Measurements from ENCODE around the gene IFNA10. TPM values are rescaled to one million over a fixed set of nuclear protein-coding genes. Genes with fewer than 3 reads are reported as not detected.

The IFNA10 gene
- total RNA-seq, 6 experiments from 2014 or later: not detected

- Histone ChIP-seq H3K36me3 (no peaks in the 10 kb centered on the region), H3K27ac (no peak overlapping the region), H3K4me1 (no peaks in the 10 kb centered on the region), H3K27me3 (no peaks in the 10 kb centered on the region), H3K4me3 (no peak overlapping the region), H3K9me3 (no peaks in the 10 kb centered on the region)
- whole genome bisulfite sequencing (ENCODE audit: insufficient coverage, low coverage, low lambda C conversion rate, missing lambda C conversion rate): 60% methylated on average over 1 of the region's 1 CpG
- intact Hi-C loops (cut with DNase I): no loop called here
- no peak for DNase-seq
- TF ChIP-seq POLR2A (IDR thresholded peaks at IDR 0.05): no peak
- TF ChIP-seq CTCF (IDR thresholded peaks at IDR 0.05): no peak
- ATAC-seq: no peak
These were observed 41.4 kb downstream of the IFNA10 start for GRCh38 chr9:21165516-21165915.

DNA sequence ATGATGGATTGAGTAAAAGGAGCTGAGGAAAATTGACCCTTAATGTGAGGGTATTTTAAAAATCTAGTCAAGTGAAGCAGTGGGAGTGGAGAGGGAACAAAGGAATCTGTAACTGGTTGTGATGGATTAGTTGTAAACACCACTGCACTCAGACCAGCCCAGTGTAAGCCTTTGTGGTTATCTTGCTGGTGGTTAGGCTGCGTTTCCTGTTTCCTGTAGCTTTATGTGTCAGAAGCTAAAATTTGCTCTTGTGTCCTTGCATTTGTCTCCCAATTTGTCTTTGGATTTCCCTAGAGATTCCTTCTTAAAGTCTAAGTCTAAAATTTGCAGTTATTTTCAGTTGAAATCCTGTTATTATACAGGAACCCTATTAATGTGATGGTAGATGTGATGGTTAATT is 46.8 kb downstream of the IFNA10 start:
- Histone ChIP-seq H3K9me3 (no peaks in the 10 kb centered on the region), H3K4me3 (no peak overlapping the region), H3K4me1 (no peaks in the 10 kb centered on the region), H3K27ac (no peak overlapping the region), H3K36me3 (no peaks in the 10 kb centered on the region), H3K27me3 (no peaks in the 10 kb centered on the region)
- WGBS (ENCODE audit: insufficient coverage, low coverage, low lambda C conversion rate, missing lambda C conversion rate): 8% methylated on average over 1 of the region's 1 CpG
- no peak for DNase-seq
- intact Hi-C loops (cut with DNase I): no loop called here
- TF ChIP-seq POLR2A (IDR thresholded peaks at IDR 0.05): no peak
- no peak for ATAC-seq

Small RNA genes within 50 kb of the gene (small RNA-seq; reads per million reads assigned to genes)
- gene RF00019: 0 reads per million in 2 experiments

Other genes with a start within 250 kb of the IFNA10 start
- 1 to 10 TPM in 1 of 6 experiments, under 1 TPM in 5; 0.13 to 1.2 (median 0.54) TPM for gene HACD4, start 175.5 kb downstream of the IFNA10 start, total RNA-seq
- gene IFNB1, start 129.2 kb downstream of the IFNA10 start, total RNA-seq: not detected
- not detected for gene IFNW1, start 65.3 kb downstream of the IFNA10 start, total RNA-seq
- gene IFNA21, start 40.5 kb downstream of the IFNA10 start, total RNA-seq: not detected
- not detected for gene IFNA4, start 19.6 kb downstream of the IFNA10 start, total RNA-seq
- not detected for gene IFNA7, start 4.9 kb downstream of the IFNA10 start, total RNA-seq
- not detected for gene IFNA16, start 10.2 kb upstream of the IFNA10 start, total RNA-seq
- not detected for gene IFNA17, start 21.1 kb upstream of the IFNA10 start, total RNA-seq
- gene IFNA14, start 32.9 kb upstream of the IFNA10 start, total RNA-seq: not detected
- gene IFNA5, start 98.2 kb upstream of the IFNA10 start, total RNA-seq: not detected
- gene KLHL9, start 128.3 kb upstream of the IFNA10 start, total RNA-seq: 10 to 100 TPM in 2 of 6 experiments, 1 to 10 TPM in 4; 5.9 to 11.7 (median 8.7) TPM
- not detected for gene IFNA6, start 143.7 kb upstream of the IFNA10 start, total RNA-seq
- gene IFNA13, start 160.9 kb upstream of the IFNA10 start, total RNA-seq: not detected
- not detected for gene IFNA2, start 178.3 kb upstream of the IFNA10 start, total RNA-seq
- not detected for gene IFNA8, start 202.0 kb upstream of the IFNA10 start, total RNA-seq
- not detected for gene IFNA1, start 233.3 kb upstream of the IFNA10 start, total RNA-seq

Data from right lobe of liver (tissue), 6 donors.